GM20431 (cell line): ENCODE measurements around the gene GABRB1.

Experiments
- in situ Hi-C: fragments of 300-500 bp; cut with MseI, MboI; formaldehyde crosslinking; loops from one replicate; pipeline ENCODE4 v1.15.0; 2020; ENCODE audit warnings: low sequenced_read_pairs; ENCODE audit not compliant: unreplicated experiment

Gene GABRB1

GRCh38 chr4:47432749-47433148, 401.4 kb downstream of the GABRB1 start:
- in situ Hi-C loops: no loop called here

- in situ Hi-C loops: no loop called here
These were observed 403.6 kb downstream of the GABRB1 start for GRCh38 chr4:47434931-47435330.

GRCh38 chr4:47442980-47443379, 411.6 kb downstream of the GABRB1 start:
- in situ Hi-C loops: no loop called here

- in situ Hi-C loops: no loop called here
These were observed 412.7 kb downstream of the GABRB1 start for GRCh38 chr4:47444031-47444430.

- in situ Hi-C loops: no loop called here
These were observed 420.3 kb downstream of the GABRB1 start for GRCh38 chr4:47451657-47452056.

- in situ Hi-C loops: no loop called here
These were observed 431.4 kb downstream of the GABRB1 start for GRCh38 chr4:47462799-47463234.

GRCh38 chr4:47463235-47463956, 432.0 kb downstream of the GABRB1 start, which contains the start of gene COMMD8:
TSS of gene COMMD8 (minus strand) at chr4:47463702. CDS start at chr4:47463651, 51 bp downstream.
- in situ Hi-C loops: no loop called here

- in situ Hi-C loops: no loop called here
These were observed 433.6 kb downstream of the GABRB1 start for GRCh38 chr4:47465004-47465403.

- in situ Hi-C loops: no loop called here
These were observed 434.9 kb downstream of the GABRB1 start for GRCh38 chr4:47466056-47466785.

- in situ Hi-C loops: no loop called here
These were observed 437.5 kb downstream of the GABRB1 start for GRCh38 chr4:47468706-47469365.

GRCh38 chr4:47469951-47470350, 438.6 kb downstream of the GABRB1 start:
- in situ Hi-C loops: no loop called here

GRCh38 chr4:47471064-47471463, 439.7 kb downstream of the GABRB1 start:
- in situ Hi-C loops: no loop called here

GRCh38 chr4:47471591-47471990, 440.2 kb downstream of the GABRB1 start:
- in situ Hi-C loops: no loop called here

GRCh38 chr4:47473141-47473750, 441.9 kb downstream of the GABRB1 start:
- in situ Hi-C loops: no loop called here

GRCh38 chr4:47474799-47475198, 443.4 kb downstream of the GABRB1 start:
- in situ Hi-C loops: no loop called here

GRCh38 chr4:47475411-47475810, 444.0 kb downstream of the GABRB1 start:
- in situ Hi-C loops: no loop called here
